ENCODE data around the gene TBC1D5.

TBC1D5 gene

GRCh38 chr3:17431004-17431403, 311.4 kb downstream of the TBC1D5 start:
- peak; percentile 6; the same call in 1 of the 2 replicates for TF ChIP-seq CTCF (IDR thresholded peaks at IDR 0.05; ENCODE audit: borderline replicate concordance, insufficient read depth, low read depth, low read length)
- no peak overlapping the region for H3K4me3 ChIP-seq (ENCODE audit: low read depth, low read length)

- no peak for TF ChIP-seq CTCF (IDR thresholded peaks at IDR 0.05; ENCODE audit: borderline replicate concordance, insufficient read depth, low read depth, low read length)
Measured at GRCh38 chr3:17430582-17430981, 311.8 kb downstream of the TBC1D5 start.

GRCh38 chr3:17423786-17424536, 318.5 kb downstream of the TBC1D5 start:
- TF ChIP-seq CTCF (IDR thresholded peaks at IDR 0.05; ENCODE audit: borderline replicate concordance, insufficient read depth, low read depth, low read length) = no peak
- H3K4me3 ChIP-seq (ENCODE audit: low read depth, low read length) = no peak overlapping the region

More at GRCh38 chr3:17430582-17430981, 311.8 kb downstream of the TBC1D5 start:
- no peak overlapping the region for H3K4me3 ChIP-seq (ENCODE audit: low read depth, low read length)

- H3K4me3 ChIP-seq (ENCODE audit: low read depth, low read length) = no peak overlapping the region
- TF ChIP-seq CTCF (IDR thresholded peaks at IDR 0.05; ENCODE audit: borderline replicate concordance, insufficient read depth, low read depth, low read length) = no peak
Measured at GRCh38 chr3:17422636-17423035, 319.8 kb downstream of the TBC1D5 start.

GRCh38 chr3:17420668-17421067, 321.8 kb downstream of the TBC1D5 start:
- no peak for TF ChIP-seq CTCF (IDR thresholded peaks at IDR 0.05; ENCODE audit: borderline replicate concordance, insufficient read depth, low read depth, low read length)
- no peak overlapping the region for H3K4me3 ChIP-seq (ENCODE audit: low read depth, low read length)

GRCh38 chr3:17412950-17413530, 329.4 kb downstream of the TBC1D5 start:
- TF ChIP-seq CTCF (IDR thresholded peaks at IDR 0.05; ENCODE audit: borderline replicate concordance, insufficient read depth, low read depth, low read length) = peak; percentile 55; the same call in 1 of the 2 replicates

More at GRCh38 chr3:17412950-17413530, 329.4 kb downstream of the TBC1D5 start:
- no peak overlapping the region for H3K4me3 ChIP-seq (ENCODE audit: low read depth, low read length)

Data from GM12875 (cell line).